PC-3 (cell line): Measurements from ENCODE around the gene CDH4. TPM values are rescaled to one million over a fixed set of nuclear protein-coding genes. Genes with fewer than 3 reads are reported as not detected.

ENCODE experiments used
- ATAC-seq: fragments of 200-7000 bp; cut with Tn5 transposase; 2 replicates; pipeline ENCODE4 v1.9.1; 2020; ENCODE audit warnings: mild to moderate bottlenecking, moderate library complexity
- BruUV-seq: library from RNA; stranded (reverse); fragments of 400-500 nt; replicated peaks from 2 replicates; lab custom pipeline; 2021; lab: Mats Ljungman, UMichigan
- CTCF ChIA-PET: fragments of 300-600 bp; sonication (Branson Sonifier 250); formaldehyde crosslinking; loops from one replicate; lab custom pipeline; 2022; ENCODE audit warnings: antibody characterized with exemption; lab: Charles Lee
- POLR2A ChIA-PET: fragments of 300-600 bp; sonication (Branson Sonifier 250); formaldehyde crosslinking; loops from one replicate; lab custom pipeline; 2022; ENCODE audit warnings: antibody characterized with exemption; ENCODE audit not compliant: unreplicated experiment; lab: Charles Lee
- DNase-seq: peaks from one replicate; pipeline ENCODE4 v3.0.0-alpha.2; 2015
- H2AFZ ChIP-seq: fragments of 300-600 bp; sonication (generic); 2 replicates; pipeline ENCODE4 v1.6.0; 2016; ENCODE audit warnings: antibody characterized with exemption, low read length
- H3F3A ChIP-seq: fragments of 300-600 bp; sonication (generic); one replicate; pipeline ENCODE4 v1.6.0; 2017; ENCODE audit warnings: antibody characterized with exemption, low read length, control low read depth, mild to moderate bottlenecking; ENCODE audit not compliant: unreplicated experiment
- H3K27ac ChIP-seq: fragments of 300-600 bp; sonication (generic); 2 replicates; pipeline ENCODE4 v1.5.1; 2016; ENCODE audit warnings: mild to moderate bottlenecking, low read length
- H3K27me3 ChIP-seq: fragments of 300-600 bp; sonication (generic); 2 replicates; pipeline ENCODE4 v1.6.1; 2016; ENCODE audit warnings: low read length, mixed read lengths
- H3K36me3 ChIP-seq: fragments of 300-600 bp; sonication (generic); 2 replicates; pipeline ENCODE4 v1.6.1; 2016; ENCODE audit warnings: low read depth, mixed run types, low read length, mixed read lengths
- H3K4me1 ChIP-seq: fragments of 300-600 bp; sonication (generic); 2 replicates; pipeline ENCODE4 v1.5.1; 2016; ENCODE audit warnings: low read length; ENCODE audit not compliant: insufficient read depth
- H3K4me2 ChIP-seq: fragments of 300-600 bp; sonication (generic); 2 replicates; pipeline ENCODE4 v1.6.0; 2016; ENCODE audit warnings: low read length
- H3K4me3 ChIP-seq: fragments of 300-600 bp; sonication (generic); 2 replicates; pipeline ENCODE4 v1.5.1; 2016; ENCODE audit warnings: mild to moderate bottlenecking, low read length, mixed read lengths
- H3K79me2 ChIP-seq: fragments of 300-600 bp; sonication (generic); 2 replicates; pipeline ENCODE4 v1.6.1; 2017; ENCODE audit warnings: low read length, mixed read lengths
- H3K9ac ChIP-seq: fragments of 300-600 bp; sonication (generic); 2 replicates; pipeline ENCODE4 v1.6.0; 2016; ENCODE audit warnings: mild to moderate bottlenecking, low read length
- H3K9me2 ChIP-seq: fragments of 300-600 bp; sonication (generic); replicated peaks from 2 replicates; pipeline ENCODE4 v1.6.1; 2016; ENCODE audit warnings: mixed run types, low read length, mixed read lengths
- H3K9me3 ChIP-seq: fragments of 300-600 bp; sonication (generic); 2 replicates; pipeline ENCODE4 v1.6.1; 2016; ENCODE audit warnings: low read length, mixed read lengths
- H4K20me1 ChIP-seq: fragments of 300-600 bp; sonication (generic); 2 replicates; pipeline ENCODE4 v1.6.1; 2016; ENCODE audit warnings: low read length, mixed read lengths
- CTCF ChIP-seq: fragments of 300-600 bp; sonication (generic); conservative IDR thresholded peaks from 2 replicates; pipeline ENCODE4 v1.5.1; 2017; ENCODE audit warnings: antibody characterized with exemption, low read depth, mild to moderate bottlenecking, low read length
- EZH2 ChIP-seq: fragments of 300-600 bp; sonication (generic); IDR thresholded peaks from one replicate; pipeline ENCODE4 v1.6.1; 2017; ENCODE audit warnings: antibody characterized with exemption, mild to moderate bottlenecking, low read length; ENCODE audit not compliant: unreplicated experiment
- EZH2phosphoT487 ChIP-seq: fragments of 300-600 bp; sonication (generic); IDR thresholded peaks from 2 replicates; pipeline ENCODE4 v1.6.1; 2018; ENCODE audit warnings: mild to moderate bottlenecking, antibody characterized with exemption, low read length, borderline replicate concordance
- intact Hi-C: fragments of 100-400 bp; cut with micrococcal nuclease; formaldehyde crosslinking; loops from 2 replicates; pipeline ENCODE4 v1.9.0; 2023
- total RNA-seq: library from RNA; depleted of rRNA; stranded (reverse); fragments of >200 nt; gene quantifications from 2 replicates; pipeline ENCODE4 v1.2.3, GENCODE V29; 2014

Gene CDH4
- total RNA-seq, 1 experiment from 2014 or later: not detected

GRCh38 chr20:61300293-61300692, 48.2 kb downstream of the CDH4 start:
- ChIA-PET CTCF (no interaction called here), POLR2A (no interaction called here)
- Histone ChIP-seq H3K27ac (no peak overlapping the region), H3K9me3 (no peaks in the 10 kb centered on the region), H4K20me1 (no peaks in the 10 kb centered on the region), H3F3A (no peaks in the 10 kb centered on the region), H3K9me2 (no peaks in the 10 kb centered on the region), H3K9ac (no peak overlapping the region), H3K36me3 (no peaks in the 10 kb centered on the region), H3K4me1 (no peaks in the 10 kb centered on the region), H2AFZ (no peak overlapping the region), H3K79me2 (no peaks in the 10 kb centered on the region), H3K4me3 (no peak overlapping the region), H3K4me2 (no peak overlapping the region), H3K27me3 (peaks cover 20% of the 10 kb centered on the region)
- intact Hi-C loops: no loop called here
- no peak for ATAC-seq
- DNase-seq: no peak
- no TSS peak for BruUV-seq
- TF ChIP-seq EZH2 (no peak), CTCF (no peak), EZH2phosphoT487 (no peak)

- CTCF ChIA-PET: no interaction called here
These were observed 48.6 kb downstream of the CDH4 start for GRCh38 chr20:61300709-61301108.

More at GRCh38 chr20:61300709-61301108, 48.6 kb downstream of the CDH4 start:
- ATAC-seq (no peak), DNase-seq (no peak)
- Histone ChIP-seq H3F3A (no peaks in the 10 kb centered on the region), H2AFZ (no peak overlapping the region), H3K79me2 (no peaks in the 10 kb centered on the region), H3K9me3 (no peaks in the 10 kb centered on the region), H4K20me1 (no peaks in the 10 kb centered on the region), H3K9ac (no peak overlapping the region), H3K9me2 (no peaks in the 10 kb centered on the region), H3K27me3 (peaks cover 20% of the 10 kb centered on the region), H3K27ac (no peak overlapping the region), H3K4me3 (no peak overlapping the region), H3K4me1 (no peaks in the 10 kb centered on the region), H3K36me3 (no peaks in the 10 kb centered on the region), H3K4me2 (no peak overlapping the region)
- BruUV-seq: no TSS peak
- intact Hi-C loops: no loop called here
- POLR2A ChIA-PET: no interaction called here
- TF ChIP-seq CTCF: no peak
- TF ChIP-seq EZH2phosphoT487: no peak
- no peak for TF ChIP-seq EZH2
